ENCODE results near the gene RAI1. TPM values are rescaled to one million over a fixed set of nuclear protein-coding genes. Genes with fewer than 3 reads are reported as not detected.

Gene RAI1
- total and polyA plus RNA-seq, 2 of the 13 experiments (the other 11 are each of a cell fraction or from before 2014, with no cell fraction given), result 3.4 to 5.2 TPM

- TF ChIP-seq ZNF644 (CRISPR knock-in tag; IDR thresholded peaks at IDR 0.05; ENCODE audit: low read depth), result no peak
- TF ChIP-seq ZFP91 (CRISPR knock-in tag; IDR thresholded peaks at IDR 0.05; ENCODE audit: borderline replicate concordance), result peak; percentile 77; the same call in 1 of the 2 replicates
- no peak for TF ChIP-seq MTF1 (CRISPR knock-in tag; IDR thresholded peaks at IDR 0.05)
- no peak for TF ChIP-seq FOXA3 (CRISPR knock-in tag; IDR thresholded peaks at IDR 0.05)
- peak; percentile 7; the same call in 1 of the 2 replicates for TF ChIP-seq ARNTL (CRISPR knock-in tag; IDR thresholded peaks at IDR 0.05)
- no peak for TF ChIP-seq ZNF556 (CRISPR knock-in tag; IDR thresholded peaks at IDR 0.05; ENCODE audit: borderline replicate concordance)
- TF ChIP-seq ZNF512 (CRISPR knock-in tag; IDR thresholded peaks at IDR 0.05), result no peak
- TF ChIP-seq SP5 (CRISPR knock-in tag; IDR thresholded peaks at IDR 0.05; ENCODE audit: borderline replicate concordance, low read depth), result 0 out of 2 replicates have a peak, but pooled peaks have one; percentile 4
- TF ChIP-seq AHDC1 (CRISPR knock-in tag; IDR thresholded peaks at IDR 0.05; ENCODE audit: borderline replicate concordance), result peak; percentile 41; the same call in 1 of the 2 replicates
- peak; percentile 37; the same call in 1 of the 2 replicates for TF ChIP-seq ZMYM4 (CRISPR knock-in tag; IDR thresholded peaks at IDR 0.05)
- TF ChIP-seq KLF15 (CRISPR knock-in tag; IDR thresholded peaks at IDR 0.05; ENCODE audit: borderline replicate concordance), result no peak
- peak; percentile 45 for TF ChIP-seq HNRNPLL (IDR thresholded peaks at IDR 0.05; ENCODE audit: low read depth, low read length, poor library complexity, severe bottlenecking)
- TF ChIP-seq ZNF83 (CRISPR knock-in tag; IDR thresholded peaks at IDR 0.05; ENCODE audit: borderline replicate concordance), result 0 out of 2 replicates have a peak, but pooled peaks have one; percentile 26
- no peak for TF ChIP-seq POLR2AphosphoS5 (IDR thresholded peaks at IDR 0.05; ENCODE audit: low read depth, low read length)
- TF ChIP-seq MIXL1 (CRISPR knock-in tag; IDR thresholded peaks at IDR 0.05), result peak; percentile 41; the same call in 1 of the 2 replicates
- no peak for TF ChIP-seq IKZF4 (CRISPR knock-in tag; IDR thresholded peaks at IDR 0.05; ENCODE audit: borderline replicate concordance, low read depth, not compliant biosample characterization)
- TF ChIP-seq SNRNP70 (IDR thresholded peaks at IDR 0.05; ENCODE audit: low read depth, low read length), result no peak
- no peak for TF ChIP-seq MYPOP (CRISPR knock-in tag; IDR thresholded peaks at IDR 0.05)
- no peak for TF ChIP-seq ZNF660 (CRISPR knock-in tag; IDR thresholded peaks at IDR 0.05; ENCODE audit: borderline replicate concordance, low read depth)
- peak; percentile 10; the same call in 1 of the 2 replicates for TF ChIP-seq PHF8 (CRISPR knock-in tag; IDR thresholded peaks at IDR 0.05)
Measured at GRCh38 chr17:17824119-17824782, 143.0 kb downstream of the RAI1 start (continued).

Measured in HepG2 (cell line).